ENCODE measurements around the gene KSR1. TPM values are rescaled to one million over a fixed set of nuclear protein-coding genes. Genes with fewer than 3 reads are reported as not detected.

KSR1 gene
- total RNA-seq, 1 donor from 2014 or later = 9.5 TPM

GRCh38 chr17:27533874-27534815, 77.9 kb downstream of the KSR1 start:
- no peaks in the 10 kb centered on the region for H3K36me3 ChIP-seq
- H3K4me1 ChIP-seq = peaks cover 21% of the 10 kb centered on the region
- H3K27ac ChIP-seq (replicated peaks) = no peak overlapping the region

GRCh38 chr17:27535178-27535928, 79.1 kb downstream of the KSR1 start:
- Histone ChIP-seq H3K27ac (replicated peaks) (no peak overlapping the region), H3K4me3 (no peak overlapping the region), H3K9me3 (replicated peaks) (no peaks in the 10 kb centered on the region), H3K36me3 (no peaks in the 10 kb centered on the region), H3K27me3 (ENCODE audit: low read depth) (no peaks in the 10 kb centered on the region), H3K4me1 (peaks cover 32% of the 10 kb centered on the region)
- intact Hi-C loops (cut with micrococcal nuclease) = no loop called here
- DNase-seq = no peak
- no peak for TF ChIP-seq CTCF (IDR thresholded peaks at IDR 0.05; ENCODE audit: borderline replicate concordance)

More at GRCh38 chr17:27533874-27534815, 77.9 kb downstream of the KSR1 start:
- Histone ChIP-seq H3K27me3 (ENCODE audit: low read depth) (no peaks in the 10 kb centered on the region), H3K4me3 (no peak overlapping the region), H3K9me3 (replicated peaks) (no peaks in the 10 kb centered on the region)
- TF ChIP-seq CTCF (IDR thresholded peaks at IDR 0.05; ENCODE audit: borderline replicate concordance) = no peak
- intact Hi-C loops (cut with micrococcal nuclease) = no loop called here
- DNase-seq = no peak

- TF ChIP-seq CTCF (IDR thresholded peaks at IDR 0.05; ENCODE audit: borderline replicate concordance) = no peak
- Histone ChIP-seq H3K4me3 (no peak overlapping the region), H3K9me3 (replicated peaks) (no peaks in the 10 kb centered on the region), H3K27me3 (ENCODE audit: low read depth) (no peaks in the 10 kb centered on the region), H3K27ac (replicated peaks) (no peak overlapping the region), H3K4me1 (peaks cover 38% of the 10 kb centered on the region), H3K36me3 (no peaks in the 10 kb centered on the region)
- no peak for DNase-seq
- intact Hi-C loops (cut with micrococcal nuclease) = no loop called here
Measured at GRCh38 chr17:27535975-27536374, 79.7 kb downstream of the KSR1 start.

- Histone ChIP-seq H3K9me3 (replicated peaks) (no peaks in the 10 kb centered on the region), H3K4me1 (peaks cover 41% of the 10 kb centered on the region), H3K27me3 (ENCODE audit: low read depth) (no peaks in the 10 kb centered on the region), H3K27ac (replicated peaks) (no peak overlapping the region), H3K36me3 (no peaks in the 10 kb centered on the region), H3K4me3 (no peak overlapping the region)
- no peak for TF ChIP-seq CTCF (IDR thresholded peaks at IDR 0.05; ENCODE audit: borderline replicate concordance)
- DNase-seq = no peak
- intact Hi-C loops (cut with micrococcal nuclease) = no loop called here
Measured at GRCh38 chr17:27536781-27537180, 80.5 kb downstream of the KSR1 start.

GRCh38 chr17:27538156-27538955, 82.1 kb downstream of the KSR1 start:
- Histone ChIP-seq H3K9me3 (replicated peaks) (no peaks in the 10 kb centered on the region), H3K36me3 (no peaks in the 10 kb centered on the region), H3K4me1 (peaks cover 41% of the 10 kb centered on the region), H3K4me3 (no peak overlapping the region), H3K27me3 (ENCODE audit: low read depth) (no peaks in the 10 kb centered on the region), H3K27ac (replicated peaks) (no peak overlapping the region)
- no peak for DNase-seq
- intact Hi-C loops (cut with micrococcal nuclease) = no loop called here
- TF ChIP-seq CTCF (IDR thresholded peaks at IDR 0.05; ENCODE audit: borderline replicate concordance) = no peak
